Omental fat pad (tissue), 4 donors: ENCODE results near the gene RFXANK. TPM values are rescaled to one million over a fixed set of nuclear protein-coding genes. Genes with fewer than 3 reads are reported as not detected.

Experiments used
- ATAC-seq: fragments of 150-250 bp; one replicate; pipeline ENCODE4 v1.9.1; 2016; ENCODE audit warnings: mild to moderate bottlenecking, moderate library complexity; ENCODE audit not compliant: low FRiP score
- DNase-seq: peaks from one replicate; pipeline ENCODE4 v3.0.0-alpha.2; 2019; ENCODE audit warnings: low spot score
- total RNA-seq, 4 donors: library from RNA; depleted of rRNA; stranded (reverse); fragments of >200 nt; gene quantifications; one replicate each; pipeline ENCODE4 v1.1.0, GENCODE V29; 2016
- TF ChIP-seq, protein P1 (sequence below), 3 donors: fragments of 450-650 bp; IDR thresholded peaks; one replicate each; pipeline ENCODE4 v1.5.1; 2016 to 2017; ENCODE audit warnings: antibody characterized with exemption in 3 of 3, mild to moderate bottlenecking in 3 of 3, moderate library complexity in 2 of 3

RFXANK gene
- total RNA-seq, 4 donors from 2014 or later = 31.2 to 46.8 (median 42.3) TPM

DNA sequence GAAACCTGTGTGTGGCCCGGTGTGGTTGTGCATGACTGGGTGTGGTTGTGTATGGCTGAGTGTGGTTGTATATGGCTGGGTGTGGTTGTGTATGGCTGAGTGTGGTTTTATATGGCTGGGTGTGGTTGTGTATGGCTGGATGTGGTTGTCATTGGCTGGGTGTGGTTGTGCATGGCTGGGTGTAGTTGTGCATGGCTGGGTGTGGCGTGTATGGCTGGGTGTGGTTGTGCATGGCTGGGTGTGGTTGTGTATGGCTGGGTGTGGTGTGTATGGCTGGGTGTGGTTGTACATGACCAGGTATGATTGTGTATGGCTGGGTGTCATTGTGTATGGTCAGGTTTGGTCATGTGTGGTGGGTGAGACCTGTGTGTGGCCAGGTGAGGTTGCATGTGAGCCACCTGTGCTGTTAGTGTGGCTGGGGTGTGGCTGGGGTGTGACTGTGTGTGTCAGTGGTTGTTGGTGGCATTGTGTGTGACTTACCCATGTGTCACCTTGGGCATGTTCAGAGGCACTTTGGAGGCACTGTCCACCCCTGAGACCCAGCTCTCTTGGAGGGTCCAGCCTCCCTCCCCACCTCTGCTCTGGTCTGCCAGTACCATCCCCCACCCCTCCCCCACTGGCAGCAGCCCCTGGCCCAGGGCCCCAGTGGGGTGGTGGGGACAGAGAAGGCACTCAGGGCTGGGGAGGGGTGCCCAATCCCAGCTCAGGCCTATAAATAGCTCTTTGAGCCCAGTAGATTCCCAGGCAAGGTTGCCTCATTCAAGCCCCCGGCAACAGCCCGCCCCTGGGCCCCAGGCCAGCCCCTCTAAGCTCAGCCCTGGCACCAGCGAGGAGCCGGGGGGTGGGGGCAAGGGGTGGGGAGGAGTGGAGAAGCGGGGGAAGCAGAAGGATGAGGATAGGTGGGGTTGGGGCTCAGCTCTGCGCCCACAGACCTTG is 15.8 kb downstream of the RFXANK start:
- no peak for DNase-seq
- TF ChIP-seq, protein P1, sequence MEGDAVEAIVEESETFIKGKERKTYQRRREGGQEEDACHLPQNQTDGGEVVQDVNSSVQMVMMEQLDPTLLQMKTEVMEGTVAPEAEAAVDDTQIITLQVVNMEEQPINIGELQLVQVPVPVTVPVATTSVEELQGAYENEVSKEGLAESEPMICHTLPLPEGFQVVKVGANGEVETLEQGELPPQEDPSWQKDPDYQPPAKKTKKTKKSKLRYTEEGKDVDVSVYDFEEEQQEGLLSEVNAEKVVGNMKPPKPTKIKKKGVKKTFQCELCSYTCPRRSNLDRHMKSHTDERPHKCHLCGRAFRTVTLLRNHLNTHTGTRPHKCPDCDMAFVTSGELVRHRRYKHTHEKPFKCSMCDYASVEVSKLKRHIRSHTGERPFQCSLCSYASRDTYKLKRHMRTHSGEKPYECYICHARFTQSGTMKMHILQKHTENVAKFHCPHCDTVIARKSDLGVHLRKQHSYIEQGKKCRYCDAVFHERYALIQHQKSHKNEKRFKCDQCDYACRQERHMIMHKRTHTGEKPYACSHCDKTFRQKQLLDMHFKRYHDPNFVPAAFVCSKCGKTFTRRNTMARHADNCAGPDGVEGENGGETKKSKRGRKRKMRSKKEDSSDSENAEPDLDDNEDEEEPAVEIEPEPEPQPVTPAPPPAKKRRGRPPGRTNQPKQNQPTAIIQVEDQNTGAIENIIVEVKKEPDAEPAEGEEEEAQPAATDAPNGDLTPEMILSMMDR (IDR thresholded peaks at IDR 0.05) = no peak
- no peak for ATAC-seq

DNA sequence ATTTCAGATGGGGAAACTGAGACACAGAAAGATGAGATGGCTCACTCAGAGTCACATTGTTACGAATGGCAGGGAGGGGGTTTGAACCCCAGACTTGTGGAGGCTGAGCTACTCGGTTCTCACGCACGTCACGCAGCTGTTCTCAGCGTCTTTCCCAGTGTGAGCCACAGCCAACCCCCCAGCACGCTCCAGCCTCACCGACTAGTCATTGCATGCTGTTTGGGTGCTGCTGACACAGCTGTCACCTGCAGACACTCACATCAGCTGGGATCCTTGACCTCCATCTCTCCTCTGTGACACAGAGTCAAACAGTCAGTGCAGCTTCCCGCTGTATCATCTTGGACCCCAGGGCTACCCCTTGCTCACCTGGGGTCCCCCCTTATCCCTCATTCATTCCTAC is 17.3 kb downstream of the RFXANK start:
- no peak for ATAC-seq
- TF ChIP-seq, protein P1 (IDR thresholded peaks at IDR 0.05) = no peak
- no peak for DNase-seq

DNA sequence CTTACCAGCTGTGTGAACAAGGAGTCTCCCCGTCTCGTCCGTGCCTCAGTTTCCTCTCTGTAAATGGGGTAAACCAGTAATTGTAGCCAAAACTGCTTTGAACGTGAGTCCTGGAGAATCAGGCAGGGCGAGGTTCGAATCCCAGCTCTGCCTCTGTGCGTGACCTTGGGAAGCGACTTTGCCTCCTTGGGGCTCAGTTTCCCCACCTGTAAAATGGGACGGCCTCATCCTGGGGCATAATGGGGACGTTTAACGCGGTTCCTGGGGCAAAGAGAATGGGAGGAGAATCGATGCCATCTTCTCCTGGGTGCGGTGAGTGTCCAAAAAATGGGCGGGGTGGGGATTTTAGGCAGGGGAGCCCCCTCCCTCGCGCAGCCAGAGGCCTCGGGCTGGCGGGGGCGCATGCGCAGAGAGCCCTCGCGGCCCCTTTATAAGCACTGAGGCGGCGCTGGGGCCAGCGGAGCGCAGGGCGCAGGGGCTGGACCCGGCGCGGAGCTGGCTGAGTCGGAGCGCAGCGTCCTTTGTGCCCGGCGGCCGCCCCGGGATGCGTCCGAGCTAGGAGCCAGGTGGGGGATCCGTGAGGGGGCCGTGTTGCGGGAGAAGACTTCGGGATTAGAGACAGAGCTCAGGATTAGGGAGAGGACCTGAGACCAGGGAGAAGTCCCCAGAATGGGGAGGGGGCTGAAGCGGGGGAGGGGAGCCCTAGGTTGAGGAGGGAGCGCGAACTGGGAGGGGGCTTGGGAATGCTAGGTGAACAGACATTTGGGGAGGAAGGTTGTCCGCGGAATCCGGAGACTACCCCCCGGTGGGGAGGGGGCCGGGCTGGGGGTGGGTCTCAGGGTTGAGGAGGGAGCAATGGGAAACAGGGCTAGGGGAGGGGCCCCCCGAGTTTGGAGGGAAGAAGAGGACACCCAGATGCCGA is 19.7 kb downstream of the RFXANK start, which contains the start of gene NCAN:
TSS of gene NCAN (plus strand) at position 460 of the 922 bp plus-strand sequence. CDS start 4,996 bp downstream, outside the sequence.
- TF ChIP-seq, protein P1 (IDR thresholded peaks at IDR 0.05) = no peak
- DNase-seq = no peak
- ATAC-seq = no peak

DNA sequence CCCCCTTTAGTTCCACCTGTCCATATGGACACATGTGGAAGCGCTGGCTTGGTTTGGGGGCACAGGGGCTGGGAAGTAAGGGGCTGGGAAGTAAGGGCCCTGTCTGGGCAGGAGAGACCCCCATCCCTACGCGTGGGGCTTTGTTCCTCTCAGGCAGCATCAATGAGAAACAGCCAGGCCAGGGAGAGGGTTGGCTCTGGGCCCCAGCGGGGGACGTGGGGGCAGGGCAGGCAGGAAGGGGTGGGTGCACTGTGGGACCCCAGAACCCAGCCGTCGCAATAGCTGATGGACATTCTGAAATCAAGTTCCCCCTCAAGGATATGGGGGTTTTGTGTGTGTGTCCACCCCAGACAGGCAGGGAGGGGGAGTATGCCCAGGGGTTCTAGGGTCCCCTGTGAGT is 20.9 kb downstream of the RFXANK start:
- no peak for DNase-seq
- no peak for ATAC-seq
- TF ChIP-seq, protein P1 (IDR thresholded peaks at IDR 0.05) = no peak

DNA sequence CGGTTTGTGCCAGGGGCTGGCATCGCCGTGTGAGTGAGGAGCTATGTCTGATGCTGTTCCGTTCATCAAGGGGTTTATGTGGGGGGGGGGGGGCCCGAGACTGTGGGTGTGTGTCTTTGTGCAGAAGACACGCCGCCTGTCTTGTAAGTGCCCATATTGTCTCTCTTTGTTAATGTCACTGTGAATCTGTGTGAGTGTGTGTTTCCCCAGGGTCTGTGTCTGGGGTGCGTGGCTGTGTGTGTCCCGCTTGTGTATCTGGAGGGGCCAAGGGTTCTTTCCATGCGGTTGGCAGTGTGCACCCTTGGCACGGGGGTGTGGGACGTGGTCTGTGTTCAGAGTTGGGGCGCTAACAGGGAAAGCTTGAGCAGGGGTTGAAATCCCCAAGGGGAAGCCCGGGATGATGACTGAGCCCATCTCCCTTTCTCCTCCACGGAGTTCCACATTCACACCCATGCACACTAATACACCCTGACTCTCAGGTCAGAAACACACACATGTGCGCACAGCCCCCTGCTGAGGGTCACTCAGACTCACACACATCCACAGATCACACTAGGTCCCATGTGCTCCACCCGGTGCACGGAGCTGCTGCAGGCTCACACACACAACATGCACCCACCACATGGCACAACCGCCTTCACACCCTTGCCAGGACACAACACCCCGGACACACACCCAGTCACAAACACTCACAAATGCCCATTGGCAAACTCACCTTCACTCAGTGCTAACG is 21.5 kb downstream of the RFXANK start:
- ATAC-seq = no peak
- TF ChIP-seq, protein P1 (IDR thresholded peaks at IDR 0.05) = no peak
- no peak for DNase-seq

DNA sequence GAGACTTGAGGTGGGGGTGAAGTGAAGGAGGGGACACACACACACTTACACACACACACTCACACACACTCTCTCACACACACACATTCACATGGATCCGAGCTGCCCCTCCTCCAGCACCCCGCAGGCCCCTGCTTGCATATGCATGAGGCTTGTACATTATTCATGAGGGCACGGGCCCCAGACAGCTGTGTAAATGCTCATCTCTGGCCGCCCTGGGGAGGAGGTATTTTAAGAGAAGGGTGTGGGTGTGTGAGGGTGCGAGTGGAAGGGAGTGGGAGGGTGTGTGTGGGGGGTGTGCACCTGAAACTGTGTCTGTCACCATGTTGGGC is 22.1 kb downstream of the RFXANK start:
- no peak for ATAC-seq
- no peak for DNase-seq
- TF ChIP-seq, protein P1 (IDR thresholded peaks at IDR 0.05) = no peak
